HG03175 (cell line): Measurements from ENCODE around the gene HIPK2.

Experiments used
- ATAC-seq: cut with Tn5 transposase; IDR thresholded peaks from one replicate; pipeline ENCODE4 v1.9.1; 2021; ENCODE audit warnings: mild to moderate bottlenecking, moderate library complexity; ENCODE audit not compliant: unreplicated experiment

HIPK2 gene

DNA sequence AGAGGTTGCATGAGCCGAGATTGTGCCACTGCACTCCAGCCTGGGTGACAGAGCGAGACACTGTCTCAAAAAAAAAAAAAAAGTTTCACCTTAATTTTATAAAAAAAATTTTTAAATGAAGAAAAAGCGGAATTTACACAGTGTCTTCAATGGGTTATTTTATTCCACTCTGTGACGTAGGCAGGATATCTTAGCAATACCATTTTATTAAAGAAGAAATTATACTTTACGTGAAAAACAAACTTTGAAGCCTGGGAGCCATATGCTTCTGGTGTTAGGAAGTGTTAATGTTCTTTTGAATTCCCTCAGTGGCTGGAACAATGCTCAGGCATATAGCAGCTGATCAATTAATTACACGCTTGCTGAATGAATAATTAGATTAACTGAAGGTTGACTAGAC is 176.6 kb downstream of the HIPK2 start:
- ATAC-seq: no peak

DNA sequence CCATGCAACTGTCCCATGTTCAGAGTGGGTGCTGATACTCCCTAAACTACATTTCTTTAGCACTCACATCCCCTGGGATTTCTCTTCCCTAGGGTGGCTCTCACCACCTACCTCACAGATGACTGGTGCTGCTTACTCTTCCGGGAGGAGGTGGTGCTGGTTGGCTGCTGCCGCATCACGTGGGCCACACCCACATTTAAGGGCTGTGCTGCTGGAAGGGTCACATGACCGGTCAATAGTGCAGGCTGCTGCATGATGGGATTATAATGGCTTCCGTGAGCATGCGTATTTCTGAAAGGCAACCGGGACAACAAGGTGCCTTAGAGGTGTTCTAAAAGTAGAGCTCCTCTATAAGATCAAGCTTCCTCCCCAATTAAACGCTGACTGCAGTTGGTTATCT is 177.5 kb downstream of the HIPK2 start:
- no peak for ATAC-seq

DNA sequence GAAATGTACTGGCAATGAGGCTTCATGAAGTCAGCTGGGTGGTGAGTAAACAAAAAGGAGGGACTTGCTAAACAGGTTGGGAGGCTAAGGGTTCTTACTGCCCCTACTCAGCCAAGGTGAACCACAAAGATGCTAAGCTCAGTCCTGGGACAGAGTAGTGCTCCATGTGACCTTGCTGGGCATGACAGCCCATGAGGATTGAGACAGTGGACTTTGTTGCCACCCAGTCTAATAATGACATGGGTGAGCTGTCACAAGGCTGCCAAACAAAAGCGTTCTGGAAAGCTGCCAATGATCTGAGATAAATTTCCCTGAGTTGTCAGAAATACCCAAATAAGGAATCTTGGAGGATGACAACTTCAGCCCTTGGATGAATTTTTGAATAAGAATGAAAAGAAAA is 179.2 kb downstream of the HIPK2 start:
- ATAC-seq: no peak

DNA sequence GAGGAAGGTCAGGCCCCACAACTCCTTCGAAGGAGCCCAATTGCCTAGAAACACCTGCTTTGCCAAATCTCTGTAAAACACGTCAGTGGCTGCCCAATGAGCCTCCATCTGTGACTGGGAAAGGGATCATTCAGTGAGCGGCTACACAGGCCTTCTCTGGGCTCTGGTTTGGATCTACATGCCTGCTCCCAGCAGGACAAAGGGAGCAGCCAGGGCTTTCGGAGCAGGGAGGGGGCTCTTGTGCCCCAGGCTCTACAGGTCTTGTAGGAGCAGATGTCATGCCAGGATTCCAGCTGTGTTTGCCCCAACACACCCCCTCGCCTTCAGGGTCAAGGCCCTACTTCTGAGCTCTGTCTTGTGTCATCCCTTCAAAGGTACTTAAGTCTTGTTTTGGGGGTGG is 180.8 kb downstream of the HIPK2 start:
- ATAC-seq: no peak

DNA sequence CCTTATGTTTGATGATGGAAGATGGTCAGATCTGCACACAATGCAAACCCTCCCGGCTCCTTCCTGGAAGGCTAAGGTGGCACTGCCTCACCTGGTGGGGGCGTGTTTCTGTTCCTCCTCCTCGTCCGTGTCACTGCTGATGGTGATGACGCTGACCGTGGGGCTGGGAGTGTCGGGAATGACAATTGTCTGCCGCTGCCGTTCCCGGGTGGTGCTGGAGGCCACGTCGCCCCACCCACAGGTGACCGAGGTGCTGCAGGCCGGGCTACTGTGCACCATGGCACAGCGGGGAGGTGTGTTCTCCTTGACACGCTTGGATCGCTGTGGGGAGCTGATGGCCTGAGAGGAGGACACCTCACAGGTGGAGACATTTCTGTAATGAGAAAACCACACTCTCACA is 181.2 kb downstream of the HIPK2 start:
- no peak for ATAC-seq

DNA sequence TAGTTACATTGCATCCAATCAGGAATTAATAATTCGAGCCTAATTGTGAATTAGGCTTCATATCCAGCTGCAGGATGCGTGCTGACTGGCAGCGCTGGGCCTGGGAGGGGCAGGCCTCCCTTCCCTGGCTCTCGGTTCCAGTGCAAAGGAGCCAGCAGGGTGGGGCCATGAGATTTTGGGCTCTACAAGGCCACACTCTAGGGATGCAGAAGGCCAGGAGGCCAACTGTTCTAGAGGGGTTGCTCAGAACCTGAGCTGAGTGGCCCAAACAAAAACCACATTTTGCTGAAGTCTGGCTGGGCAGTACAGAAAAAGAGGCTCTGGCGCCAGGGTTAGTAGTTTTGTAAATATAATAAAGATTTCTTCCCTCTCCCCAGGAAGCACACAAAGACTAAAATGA is 182.0 kb downstream of the HIPK2 start:
- no peak for ATAC-seq

DNA sequence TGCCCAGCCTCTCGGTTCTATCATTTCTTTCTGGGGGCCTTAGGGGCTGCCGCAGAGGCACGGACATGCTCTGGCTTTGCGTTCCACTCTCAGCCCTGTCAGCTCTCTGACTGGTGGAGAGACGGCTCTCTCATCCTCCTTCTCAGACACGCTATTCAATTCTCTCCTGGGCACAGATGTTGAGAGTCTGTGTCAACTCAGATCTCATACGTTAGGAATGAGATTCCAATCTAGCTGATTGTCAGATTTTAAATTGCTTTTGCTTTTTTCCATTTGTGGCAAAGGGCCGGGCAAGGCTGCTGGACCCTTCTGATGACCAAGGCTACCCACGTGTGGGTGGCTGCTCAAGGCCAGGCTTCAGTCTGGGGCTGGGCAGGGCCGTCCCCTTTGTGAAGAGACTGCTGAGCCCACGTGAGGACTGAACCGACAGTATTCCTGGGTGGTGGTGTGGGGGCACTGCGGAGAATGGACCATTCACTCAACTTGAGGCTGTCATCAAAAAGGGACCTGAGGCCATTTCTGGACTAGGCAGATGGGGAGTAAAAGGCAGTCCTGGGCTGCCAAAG is 182.8 kb downstream of the HIPK2 start:
- no peak for ATAC-seq

DNA sequence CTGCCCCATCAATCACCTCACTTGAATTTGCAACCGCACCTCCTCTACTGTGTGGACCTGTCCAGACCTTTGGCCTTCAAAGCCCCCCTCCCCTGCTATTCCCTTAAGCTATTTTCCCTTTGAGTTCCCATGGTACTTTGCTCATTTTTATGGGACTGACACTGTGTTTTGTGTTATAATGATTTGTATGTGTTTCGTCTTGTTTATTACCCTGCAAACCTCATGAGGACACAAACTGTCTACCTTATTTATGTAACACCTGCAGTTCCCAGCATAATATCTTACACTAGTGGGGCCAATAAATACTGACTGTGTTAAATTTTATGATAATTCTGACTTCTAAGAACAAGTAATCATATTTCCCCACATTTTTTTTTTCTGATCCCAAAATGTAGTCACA is 183.7 kb downstream of the HIPK2 start:
- ATAC-seq: no peak

DNA sequence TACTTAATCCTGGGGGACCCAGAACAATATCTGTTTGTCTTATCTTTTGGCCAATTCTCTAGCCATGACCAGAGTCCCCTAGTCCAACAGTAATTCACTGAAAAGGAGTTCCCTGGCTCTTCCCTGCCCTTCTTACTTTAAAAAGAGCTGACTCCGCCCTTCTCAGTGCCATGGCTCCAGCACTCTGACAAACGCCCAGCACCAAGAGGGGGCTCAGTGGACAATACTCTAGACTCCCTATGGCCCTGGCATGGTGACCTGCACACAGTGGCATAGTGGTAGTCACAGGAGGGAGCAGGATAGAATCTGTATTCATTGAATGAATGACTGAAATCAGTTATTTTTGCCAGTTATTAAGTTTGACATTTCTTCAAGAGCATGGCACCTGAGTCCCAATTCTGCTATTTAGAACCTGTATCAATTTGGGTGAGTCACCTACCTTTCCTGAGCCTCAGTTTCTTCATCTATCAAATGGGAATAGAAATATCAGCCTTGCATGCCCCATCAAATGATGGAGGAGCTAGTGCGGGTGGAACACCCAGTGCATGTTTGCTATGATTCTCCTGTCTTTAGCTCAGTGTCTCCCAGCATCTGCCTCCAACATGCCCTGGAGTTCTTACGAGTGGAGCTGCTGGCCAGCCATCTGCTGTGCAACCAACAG is 184.9 kb downstream of the HIPK2 start:
- ATAC-seq: no peak

DNA sequence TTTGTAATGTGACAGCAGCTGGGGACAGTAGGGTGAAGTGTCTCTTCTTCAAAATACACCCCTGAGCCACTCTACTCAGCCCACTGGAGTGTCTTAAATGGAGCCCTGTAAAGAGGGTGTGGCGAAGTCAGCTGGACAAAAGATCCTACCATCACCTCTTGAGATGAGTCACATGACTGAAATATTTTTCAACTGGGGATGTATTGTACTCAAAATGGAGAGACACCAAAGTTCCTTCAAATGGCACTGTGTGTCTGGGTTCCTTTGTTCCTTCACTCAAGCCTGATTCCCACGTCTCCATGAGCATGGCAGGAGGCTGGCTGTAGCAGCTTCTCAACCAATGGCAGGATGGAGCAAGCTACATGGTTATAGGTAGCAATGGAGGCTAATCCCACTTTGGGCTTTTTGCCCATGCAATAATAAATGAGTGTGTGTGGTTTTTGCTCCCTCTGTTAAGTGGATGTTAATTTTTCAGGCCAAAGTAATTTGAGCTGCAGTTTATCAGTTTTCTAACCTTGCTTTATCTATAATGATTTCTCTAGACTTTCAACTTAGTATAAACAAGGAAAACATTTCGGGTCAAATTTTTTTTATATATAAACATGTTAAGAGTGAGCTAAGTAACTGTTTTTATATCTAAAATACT is 186.1 kb downstream of the HIPK2 start:
- ATAC-seq: no peak

DNA sequence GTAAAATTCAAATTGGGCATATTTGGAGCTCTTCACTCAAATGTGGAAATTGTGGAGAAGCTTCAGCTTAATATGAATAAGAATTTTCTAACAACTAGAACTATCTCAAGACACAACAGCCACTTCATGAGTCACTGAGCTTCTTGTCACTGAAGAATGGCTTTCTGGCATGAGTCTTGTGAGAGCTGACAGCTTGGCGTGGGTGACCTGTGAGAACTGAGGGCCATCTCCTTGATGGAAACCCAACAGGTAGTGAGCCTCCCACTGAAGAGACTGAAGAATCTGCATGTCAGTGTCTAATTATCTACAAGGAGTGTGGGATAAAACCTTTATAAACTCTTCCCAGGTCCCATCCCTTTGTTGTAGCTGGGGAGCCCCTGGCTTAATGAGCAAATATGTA is 188.3 kb downstream of the HIPK2 start:
- ATAC-seq: no peak

DNA sequence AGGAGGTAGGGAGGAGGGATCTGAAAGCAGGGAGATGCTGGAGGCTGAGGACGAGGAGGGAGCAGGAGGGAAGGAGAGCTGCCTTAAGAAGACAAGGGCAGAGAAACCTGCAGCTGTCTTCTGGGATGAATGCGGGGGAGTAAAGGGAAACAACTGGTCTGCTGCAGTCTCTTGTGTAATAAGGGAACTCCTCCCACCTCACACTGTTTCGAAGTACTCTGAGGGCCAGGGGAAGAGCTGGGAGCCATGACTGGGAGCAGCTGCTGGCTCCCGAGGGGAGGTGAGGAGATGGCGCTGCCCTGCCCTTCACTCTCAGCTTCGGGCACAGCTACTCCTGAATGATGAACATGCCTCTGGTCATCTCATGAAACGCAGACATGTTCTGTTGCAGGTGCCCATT is 189.2 kb downstream of the HIPK2 start:
- no peak for ATAC-seq

DNA sequence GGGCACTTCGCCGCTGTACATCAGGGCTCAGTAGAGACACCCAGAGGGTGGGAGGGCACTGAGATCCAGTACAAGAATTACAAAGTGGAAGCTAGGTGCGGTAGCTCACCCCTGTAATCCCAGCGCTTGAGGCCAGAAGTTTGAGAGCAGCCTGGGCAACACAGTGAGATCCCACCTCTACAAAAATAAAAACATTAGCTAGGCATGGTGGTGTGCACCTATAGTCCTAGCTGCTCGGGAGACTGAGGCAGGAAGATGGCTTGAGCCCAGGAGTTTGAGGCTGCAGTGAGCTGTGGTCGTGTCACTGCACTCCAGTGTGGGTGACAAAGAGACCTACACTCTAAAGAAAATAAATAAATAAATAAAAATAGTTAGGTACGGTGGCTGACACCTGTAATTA is 190.3 kb downstream of the HIPK2 start:
- ATAC-seq: no peak

DNA sequence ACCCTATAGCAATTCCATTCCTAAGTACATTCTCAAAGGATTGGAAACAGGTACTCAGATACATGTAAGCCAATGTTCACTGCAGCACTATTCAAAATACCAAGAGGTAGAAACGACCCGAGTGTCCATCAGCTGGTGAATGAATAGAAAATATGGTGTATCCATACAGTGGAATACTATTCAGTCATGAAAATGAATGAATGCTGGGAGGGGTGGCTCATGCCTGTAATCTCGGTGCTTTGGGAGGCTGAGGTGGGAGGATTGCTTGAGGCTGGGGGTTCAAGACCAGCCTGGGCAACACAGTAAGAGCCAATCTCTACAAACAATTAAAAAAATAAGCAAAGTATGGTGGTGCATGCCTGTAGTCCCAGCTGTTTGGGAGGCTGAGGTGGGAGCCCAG is 191.5 kb downstream of the HIPK2 start:
- no peak for ATAC-seq

DNA sequence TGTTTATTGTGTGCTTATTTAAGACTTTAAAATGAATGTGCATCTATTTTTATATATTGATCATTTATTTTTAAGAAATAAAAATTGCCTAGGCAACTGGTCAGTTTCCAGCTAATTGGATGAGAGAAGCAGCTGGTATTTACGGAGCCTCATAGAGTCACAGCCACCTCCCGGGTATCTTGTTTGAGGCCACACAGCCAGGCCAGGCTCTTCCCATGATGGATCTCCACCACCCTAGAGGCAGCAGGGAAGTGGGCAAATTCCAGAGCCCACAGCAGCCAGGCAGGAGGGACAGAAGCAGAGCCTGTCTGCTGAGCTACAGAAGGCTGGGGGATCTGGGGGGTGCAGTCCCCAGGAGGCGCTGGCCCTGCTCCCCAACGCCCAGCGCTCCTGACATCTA is 192.8 kb downstream of the HIPK2 start:
- ATAC-seq: no peak

DNA sequence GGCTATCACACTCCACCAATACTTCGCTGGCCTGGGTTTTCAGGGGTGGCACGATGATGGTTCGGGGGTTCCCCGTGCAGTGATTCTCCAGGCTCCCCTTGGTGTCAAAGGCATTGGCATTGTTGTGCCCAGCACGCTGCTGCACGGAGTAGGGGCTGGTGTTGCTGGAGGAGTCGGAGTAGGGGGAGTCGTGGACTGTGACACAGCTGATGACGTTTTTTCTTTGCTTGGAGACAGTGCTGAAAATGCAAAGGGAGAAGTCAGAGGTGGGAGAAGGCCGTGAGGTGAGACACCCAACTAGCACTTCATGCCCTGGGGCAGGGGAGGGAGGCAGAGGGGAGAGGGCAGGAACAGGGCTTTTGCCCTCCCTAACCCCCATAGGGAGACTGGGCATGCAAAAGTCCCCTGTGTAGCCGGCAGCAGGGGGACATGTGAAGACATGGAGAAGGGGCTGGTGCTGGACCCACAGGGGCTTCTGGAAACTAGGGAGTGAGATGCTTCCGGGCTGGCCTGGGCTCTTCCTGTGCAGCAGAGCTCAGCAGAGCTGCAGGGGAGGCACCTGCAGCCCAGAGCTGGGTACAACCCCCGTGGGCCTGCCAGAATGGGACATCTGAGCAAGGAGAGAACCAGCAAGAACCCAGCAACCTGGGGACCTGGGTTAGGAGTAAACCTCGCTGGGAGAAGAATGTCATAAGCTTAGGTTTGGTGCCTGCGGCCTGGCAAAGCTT is 193.8 kb downstream of the HIPK2 start:
- no peak for ATAC-seq

DNA sequence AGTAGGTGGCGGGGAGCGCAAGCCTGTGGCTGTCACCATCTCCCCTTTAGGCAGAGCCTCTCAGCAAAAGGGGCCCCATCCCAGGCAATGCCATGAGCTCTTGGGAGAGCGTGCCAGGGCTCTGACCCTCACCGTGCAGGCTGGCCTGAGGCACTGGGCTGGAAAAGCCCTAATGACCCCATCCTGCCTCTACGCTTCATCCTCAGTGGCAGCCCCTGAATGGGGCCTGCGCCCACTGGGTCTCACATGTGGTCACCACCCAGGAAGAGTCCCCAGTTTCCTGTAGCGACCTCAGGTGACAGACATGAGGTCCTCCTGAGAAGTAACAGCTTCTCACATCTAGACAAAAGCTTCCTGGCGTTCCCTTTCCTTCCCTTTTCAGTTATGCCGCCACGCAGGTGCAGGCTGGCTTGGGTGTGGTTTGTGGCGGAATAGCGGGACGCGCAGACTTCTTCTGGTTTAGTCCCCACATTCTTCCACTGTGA is 195.1 kb downstream of the HIPK2 start:
- no peak for ATAC-seq

DNA sequence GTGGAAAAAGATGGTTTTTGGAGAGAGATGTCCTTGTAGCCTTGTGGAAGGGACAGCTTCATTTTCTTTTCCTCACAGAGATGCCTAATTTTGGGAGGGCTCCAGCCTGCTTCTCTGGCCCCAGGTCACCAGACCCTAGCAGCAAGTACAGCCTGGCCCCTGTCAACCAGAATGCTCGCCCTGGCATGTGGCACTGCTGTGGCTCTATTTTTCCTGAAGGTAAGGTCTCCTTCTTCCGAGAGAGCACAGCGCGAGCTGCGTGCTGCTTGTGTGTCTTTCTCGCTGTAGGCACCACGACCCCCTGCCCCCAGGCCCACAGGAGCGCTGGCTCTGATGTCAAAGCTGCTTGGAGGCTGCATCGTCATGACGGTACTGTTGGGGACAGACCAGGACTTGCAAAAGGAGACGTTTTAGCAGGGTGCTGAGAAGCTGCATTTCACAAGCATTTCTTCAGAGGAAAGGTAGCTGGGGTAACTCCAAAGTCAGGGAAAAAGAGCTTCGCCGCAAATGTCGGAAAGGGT is 195.6 kb downstream of the HIPK2 start:
- no peak for ATAC-seq

DNA sequence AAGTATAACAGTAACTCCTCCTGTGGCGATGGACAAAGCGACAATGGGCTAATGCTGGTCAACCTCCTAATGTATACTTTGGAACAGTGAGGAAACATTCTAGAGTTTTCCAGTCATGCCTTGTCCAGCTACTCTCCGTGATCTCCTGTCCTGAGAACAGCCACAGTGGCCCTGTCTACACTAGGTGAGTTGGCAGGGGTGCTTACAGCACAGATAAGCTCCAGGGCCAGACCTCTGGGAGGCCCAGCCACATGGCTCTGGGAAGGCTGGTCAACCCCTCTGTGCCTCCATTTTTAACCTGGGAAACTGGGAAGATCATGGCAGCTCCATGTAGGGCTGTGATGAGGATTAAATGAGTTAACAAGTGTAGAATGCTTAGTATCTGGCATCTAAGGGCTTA is 197.4 kb downstream of the HIPK2 start:
- no peak for ATAC-seq

DNA sequence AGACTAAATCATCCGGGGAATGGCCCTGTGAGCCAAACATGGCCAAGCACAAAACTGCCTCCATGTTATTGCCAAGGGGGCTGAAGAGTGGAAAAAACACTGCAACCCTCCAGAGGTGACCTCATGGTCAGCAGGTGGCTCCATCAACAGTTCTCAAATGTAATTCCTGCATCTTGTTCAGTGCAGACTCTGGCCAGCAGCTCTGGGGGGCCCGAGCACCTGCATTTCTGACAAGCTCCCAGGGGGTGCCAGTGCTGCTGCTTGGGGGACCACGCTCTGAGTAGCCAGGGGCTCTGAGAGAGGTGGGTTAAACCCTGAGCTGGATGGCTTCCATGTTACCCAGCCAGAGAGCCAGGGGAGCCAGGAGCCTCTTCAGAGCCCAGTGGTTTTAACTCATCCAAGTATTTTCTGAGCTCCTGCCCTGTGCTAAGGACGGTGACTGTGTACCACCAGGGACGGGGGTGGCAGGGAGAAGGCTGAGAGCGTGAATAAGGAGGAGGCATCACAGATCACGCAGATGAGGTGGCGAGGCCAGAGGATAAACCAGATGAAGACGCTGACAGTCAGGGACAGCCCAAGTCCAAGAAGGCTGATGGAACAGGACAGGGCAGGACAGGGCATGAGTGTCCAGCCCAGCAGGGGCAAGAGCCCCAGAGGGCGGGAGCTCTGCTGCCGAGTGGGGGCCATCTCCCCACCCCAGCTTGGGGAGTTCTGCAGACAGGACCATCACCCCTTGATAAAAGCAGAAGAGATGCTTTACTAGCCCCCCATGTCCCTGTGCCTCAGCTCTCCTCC is 201.4 kb downstream of the HIPK2 start:
- ATAC-seq: no peak

DNA sequence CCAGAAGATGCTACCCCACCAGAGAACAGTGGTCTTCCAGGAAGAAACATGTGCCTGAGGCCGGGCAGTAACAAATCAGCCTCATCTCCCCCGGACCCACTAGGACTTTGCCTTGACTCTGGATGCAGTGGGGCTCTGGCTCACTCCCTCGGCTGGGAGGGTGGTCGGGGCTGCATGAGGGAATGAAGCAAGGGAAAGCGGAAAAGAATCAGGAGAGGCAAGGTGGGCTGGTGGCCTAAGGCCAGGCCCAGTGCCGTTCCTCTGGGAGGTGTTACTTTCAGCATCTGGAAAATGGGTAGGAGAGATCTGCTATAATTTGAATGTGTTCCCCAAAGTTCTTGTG is 202.5 kb downstream of the HIPK2 start:
- no peak for ATAC-seq
